HG02571 (cell line): ENCODE data around the gene MYL12A.
A peak's percentile ranks its signal among the peaks of the same experiment; 100 is the strongest.

ENCODE experiments used
- ATAC-seq: cut with Tn5 transposase; IDR thresholded peaks from one replicate; pipeline ENCODE4 v1.9.1; 2021; ENCODE audit warnings: mild to moderate bottlenecking, moderate library complexity; ENCODE audit not compliant: unreplicated experiment

MYL12A gene

GRCh38 chr18:3224223-3224622, 23.4 kb upstream of the MYL12A start:
- ATAC-seq: no peak

GRCh38 chr18:3225588-3225987, 22.0 kb upstream of the MYL12A start:
- no peak for ATAC-seq

GRCh38 chr18:3226048-3226447, 21.6 kb upstream of the MYL12A start:
- no peak for ATAC-seq

GRCh38 chr18:3230401-3231334, 16.9 kb upstream of the MYL12A start:
- ATAC-seq: no peak

- ATAC-seq: no peak
Measured at GRCh38 chr18:3233004-3233403, 14.6 kb upstream of the MYL12A start.

- ATAC-seq: no peak
Measured at GRCh38 chr18:3233433-3234168, 14.0 kb upstream of the MYL12A start.

GRCh38 chr18:3234457-3234856, 13.1 kb upstream of the MYL12A start:
- no peak for ATAC-seq

- ATAC-seq: no peak
Measured at GRCh38 chr18:3235846-3236245, 11.8 kb upstream of the MYL12A start.

GRCh38 chr18:3236470-3236869, 11.1 kb upstream of the MYL12A start:
- no peak for ATAC-seq

GRCh38 chr18:3238742-3239141, 8.9 kb upstream of the MYL12A start:
- no peak for ATAC-seq

- ATAC-seq: no peak
Measured at GRCh38 chr18:3245185-3245564, 2.4 kb upstream of the MYL12A start.

- peak; percentile 39 for ATAC-seq
Measured at GRCh38 chr18:3245853-3246634, 1.6 kb upstream of the MYL12A start.

GRCh38 chr18:3246635-3247239, 864 bp upstream of the MYL12A start:
- no peak for ATAC-seq

GRCh38 chr18:3248062-3248657, 559 bp downstream of the MYL12A start:
- ATAC-seq: no peak

GRCh38 chr18:3248658-3249359, 1.2 kb downstream of the MYL12A start:
- ATAC-seq: no peak

- no peak for ATAC-seq
Measured at GRCh38 chr18:3250237-3251107, 2.9 kb downstream of the MYL12A start.

GRCh38 chr18:3251249-3251962, 3.8 kb downstream of the MYL12A start:
- ATAC-seq: no peak

GRCh38 chr18:3251963-3252277, 4.3 kb downstream of the MYL12A start:
- ATAC-seq: no peak
